IPS DF 6.9 (cell line): ENCODE results near the gene AOPEP.

Experiments
- DNase-seq: peaks from one replicate; pipeline ENCODE4 v3.0.0-alpha.2; 2013; ENCODE audit warnings: low read depth, low spot score
- H3K27ac ChIP-seq: one replicate; pipeline ENCODE4 v1.5.1; 2013; ENCODE audit warnings: low read length, control low read depth
- H3K27me3 ChIP-seq: 2 replicates; pipeline ENCODE4 v1.6.1; 2013; ENCODE audit warnings: mild to moderate bottlenecking, low read length; ENCODE audit not compliant: control insufficient read depth, insufficient read depth
- H3K36me3 ChIP-seq: 2 replicates; pipeline ENCODE4 v1.6.1; 2013; ENCODE audit warnings: low read length; ENCODE audit not compliant: control insufficient read depth, insufficient read depth
- H3K4me1 ChIP-seq: 2 replicates; pipeline ENCODE4 v1.6.1; 2013; ENCODE audit warnings: low read length; ENCODE audit not compliant: control insufficient read depth, insufficient read depth
- H3K4me3 ChIP-seq: 2 replicates; pipeline ENCODE4 v1.5.1; 2013; ENCODE audit warnings: mild to moderate bottlenecking, low read length
- H3K9me3 ChIP-seq: 2 replicates; pipeline ENCODE4 v1.6.1; 2013; ENCODE audit warnings: low read length, inconsistent platforms; ENCODE audit not compliant: control insufficient read depth, insufficient read depth
- WGBS: extraction: QIAGEN DNeasy Blood & Tissue Kit; methylation state at CpG from one replicate; pipeline ENCODE4 v1.1.7; 2013; ENCODE audit warnings: mixed read lengths, missing lambda C conversion rate; ENCODE audit not compliant: insufficient read length, insufficient coverage; 5-methylcytosine and 5-hydroxymethylcytosine counted together

Gene AOPEP

GRCh38 chr9:95135756-95136155 lies 409.3 kb downstream of the AOPEP start:
- no peak for DNase-seq
- Histone ChIP-seq H3K27me3 (no peaks in the 10 kb centered on the region), H3K27ac (no peak overlapping the region), H3K4me1 (no peaks in the 10 kb centered on the region; the same call in 1 of the 2 replicates), H3K36me3 (no peaks in the 10 kb centered on the region), H3K4me3 (no peak overlapping the region), H3K9me3 (no peaks in the 10 kb centered on the region)
- WGBS, result no CpG with 5 or more reads among the region's 10 CpGs
